ENCODE measurements around the gene WDR43.

Gene WDR43

GRCh38 chr2:28871620-28872019 is 22.8 kb upstream of the WDR43 start:
- TF ChIP-seq CTCF (IDR thresholded peaks at IDR 0.05; ENCODE audit: insufficient read depth, low read depth, low read length, missing control alignments) = no peak
- DNase-seq (ENCODE audit: low read depth) = no peak
- no peak overlapping the region for H3K4me3 ChIP-seq (ENCODE audit: low read depth, low read length)

- no peak for TF ChIP-seq CTCF (IDR thresholded peaks at IDR 0.05; ENCODE audit: insufficient read depth, low read depth, low read length, missing control alignments)
- no peak overlapping the region for H3K4me3 ChIP-seq (ENCODE audit: low read depth, low read length)
- no peak for DNase-seq (ENCODE audit: low read depth)
Observed at GRCh38 chr2:28880193-28880592, 14.3 kb upstream of the WDR43 start.

DNA sequence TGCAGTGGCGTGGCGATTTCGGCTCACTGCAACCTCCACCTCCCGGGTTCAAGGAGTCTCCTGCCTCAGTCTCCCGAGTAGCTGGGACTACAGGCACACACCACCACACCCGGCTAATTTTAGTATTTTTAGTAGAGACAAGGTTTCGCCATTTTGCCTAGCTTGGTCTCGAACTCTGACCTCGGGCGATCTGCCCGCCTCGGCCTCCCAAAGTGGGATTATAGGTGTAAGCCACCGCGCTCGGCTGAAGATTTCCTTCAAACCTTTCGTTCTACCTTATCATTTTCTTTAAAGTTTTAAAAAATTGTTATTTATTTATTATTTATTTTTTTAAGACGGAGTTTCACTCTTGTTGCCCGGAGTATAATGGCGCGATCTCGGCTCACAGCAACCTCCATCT is 979 bp upstream of the WDR43 start:
- TF ChIP-seq CTCF (IDR thresholded peaks at IDR 0.05; ENCODE audit: insufficient read depth, low read depth, low read length, missing control alignments) = no peak
- H3K4me3 ChIP-seq (ENCODE audit: low read depth, low read length) = no peak overlapping the region
- DNase-seq (ENCODE audit: low read depth) = no peak

DNA sequence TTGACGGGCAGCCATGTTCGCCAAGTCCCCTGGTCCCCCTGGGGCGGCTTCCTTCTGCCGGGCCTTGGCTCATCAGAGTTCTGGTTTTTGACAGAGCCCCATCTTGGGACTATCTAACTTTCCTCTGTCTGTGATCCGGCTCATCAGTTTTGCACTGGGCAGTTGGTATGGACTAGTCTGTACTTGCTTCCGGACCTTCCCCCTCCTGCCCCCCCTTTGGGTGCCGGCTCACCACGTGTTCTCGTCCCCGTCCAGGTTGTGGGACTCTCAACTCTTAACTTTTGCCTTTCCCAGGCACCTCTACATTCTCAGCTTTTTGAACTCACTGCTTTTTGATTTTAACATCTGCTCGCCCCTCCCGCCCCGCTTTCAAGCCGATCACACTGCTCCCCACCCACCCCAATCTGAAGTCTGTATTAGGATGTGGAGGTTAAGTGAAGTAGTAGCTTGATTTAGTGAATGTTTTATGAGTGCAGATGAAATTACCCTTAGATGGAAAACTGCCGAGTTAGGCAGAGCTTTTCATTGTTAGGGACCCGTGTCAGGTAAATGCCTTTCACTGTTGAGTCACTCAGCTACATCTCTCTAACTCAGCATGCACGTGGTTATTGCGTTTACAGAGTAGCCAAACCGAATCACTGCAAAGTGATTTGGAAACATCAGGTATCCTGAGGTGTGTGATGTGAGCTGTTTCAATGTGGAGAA is 874 bp downstream of the WDR43 start:
- H3K4me3 ChIP-seq (ENCODE audit: low read depth, low read length) = peak overlapping the region; percentile 84
- no peak for TF ChIP-seq CTCF (IDR thresholded peaks at IDR 0.05; ENCODE audit: insufficient read depth, low read depth, low read length, missing control alignments)
- DNase-seq (ENCODE audit: low read depth) = peak; percentile 74

DNA sequence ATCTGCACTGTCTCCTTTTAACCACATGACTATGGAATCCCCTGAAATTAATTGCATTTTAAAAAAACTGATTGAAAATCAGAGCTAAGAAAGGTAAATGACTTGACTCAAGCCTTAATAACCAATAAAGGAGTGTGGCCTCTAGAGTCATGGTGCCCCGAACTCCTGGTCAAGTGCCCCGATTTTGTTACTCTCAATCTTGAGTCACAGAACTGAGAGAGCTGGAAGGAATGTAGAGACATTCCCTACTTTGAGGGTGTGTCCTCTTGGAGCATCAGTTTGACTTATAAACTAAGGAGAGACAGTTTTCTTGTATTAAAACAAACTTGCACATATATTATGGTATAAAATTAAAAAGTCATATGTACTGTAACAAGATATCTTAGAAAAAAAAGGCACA is 2.4 kb downstream of the WDR43 start:
- TF ChIP-seq CTCF (IDR thresholded peaks at IDR 0.05; ENCODE audit: insufficient read depth, low read depth, low read length, missing control alignments) = no peak
- H3K4me3 ChIP-seq (ENCODE audit: low read depth, low read length) = peak overlapping the region; percentile 84
- DNase-seq (ENCODE audit: low read depth) = no peak

DNA sequence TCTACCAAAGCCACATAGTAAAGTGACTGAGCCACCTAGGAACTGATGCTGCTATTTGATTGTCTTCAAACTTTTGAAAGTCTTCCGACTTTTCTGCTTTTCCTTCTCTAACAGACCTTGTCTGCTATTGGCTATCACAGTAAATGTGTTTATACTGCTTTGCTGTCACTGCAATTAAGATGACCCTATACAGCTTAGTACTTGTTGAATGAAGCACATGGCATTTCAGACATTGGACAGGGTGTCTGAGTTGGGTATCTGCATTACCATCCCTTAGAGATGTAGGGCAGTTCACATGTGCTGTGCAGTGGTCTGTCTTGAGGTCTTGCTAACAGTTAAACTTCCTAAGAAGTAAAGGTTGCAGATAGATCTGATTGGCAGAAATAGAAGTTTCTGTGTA is 3.6 kb downstream of the WDR43 start:
- H3K4me3 ChIP-seq (ENCODE audit: low read depth, low read length) = peak overlapping the region; percentile 84
- DNase-seq (ENCODE audit: low read depth) = peak; percentile 10
- TF ChIP-seq CTCF (IDR thresholded peaks at IDR 0.05; ENCODE audit: insufficient read depth, low read depth, low read length, missing control alignments) = no peak

DNA sequence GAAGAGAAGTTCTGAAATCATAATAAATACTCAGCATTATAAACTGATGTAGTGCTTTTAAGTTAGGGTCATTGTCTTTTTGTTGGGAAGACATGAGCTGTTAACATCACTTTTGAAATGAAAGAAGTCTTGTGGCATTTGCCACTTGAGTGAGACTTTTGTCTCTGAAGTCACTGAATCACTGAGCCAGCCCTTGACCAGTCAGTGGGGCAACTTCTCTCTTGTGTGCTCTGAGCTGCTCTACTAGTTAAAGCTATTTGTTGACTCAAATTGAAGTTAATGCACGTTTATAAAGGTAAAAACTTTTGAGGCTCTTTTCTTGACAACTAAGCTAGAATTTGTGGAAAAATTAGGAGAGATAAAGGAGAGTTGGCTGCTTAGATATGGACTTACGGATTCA is 6.7 kb downstream of the WDR43 start:
- no peak overlapping the region for H3K4me3 ChIP-seq (ENCODE audit: low read depth, low read length)
- TF ChIP-seq CTCF (IDR thresholded peaks at IDR 0.05; ENCODE audit: insufficient read depth, low read depth, low read length, missing control alignments) = no peak
- peak; percentile 9 for DNase-seq (ENCODE audit: low read depth)
